NCI-H1417 treated with DMSO at 0.1 percent for 48 hours (cell line): Measurements from ENCODE around the gene MRNIP.

Experiments
- DNase-seq: peaks from one replicate; lab custom pipeline; 2025; lab: John Stamatoyannopoulos, UW

The MRNIP gene

GRCh38 chr5:179887802-179888201 is 29.2 kb upstream of the MRNIP start:
- no peak for DNase-seq

GRCh38 chr5:179887095-179887494 is 28.5 kb upstream of the MRNIP start:
- no peak for DNase-seq

- no peak for DNase-seq
These were observed 27.7 kb upstream of the MRNIP start for GRCh38 chr5:179886190-179886911.

- no peak for DNase-seq
These were observed 27.0 kb upstream of the MRNIP start for GRCh38 chr5:179885491-179886090.

GRCh38 chr5:179883163-179883562 is 24.5 kb upstream of the MRNIP start:
- no peak for DNase-seq

- DNase-seq = no peak
These were observed 23.7 kb upstream of the MRNIP start for GRCh38 chr5:179882338-179882737.

GRCh38 chr5:179880848-179881590 is 22.4 kb upstream of the MRNIP start:
- DNase-seq = no peak

- no peak for DNase-seq
These were observed 21.5 kb upstream of the MRNIP start for GRCh38 chr5:179880066-179880650.

- no peak for DNase-seq
These were observed 21.0 kb upstream of the MRNIP start for GRCh38 chr5:179879690-179880010.

- no peak for DNase-seq
These were observed 20.5 kb upstream of the MRNIP start for GRCh38 chr5:179879003-179879689.

- no peak for DNase-seq
These were observed 19.8 kb upstream of the MRNIP start for GRCh38 chr5:179878222-179879002.

GRCh38 chr5:179876610-179876952 is 18.0 kb upstream of the MRNIP start:
- no peak for DNase-seq

- no peak for DNase-seq
These were observed 17.4 kb upstream of the MRNIP start for GRCh38 chr5:179875741-179876609.

- DNase-seq = no peak
These were observed 16.1 kb upstream of the MRNIP start for GRCh38 chr5:179874536-179875292.

- no peak for DNase-seq
These were observed 15.5 kb upstream of the MRNIP start for GRCh38 chr5:179874136-179874535.

GRCh38 chr5:179873588-179874110 is 15.0 kb upstream of the MRNIP start:
- no peak for DNase-seq

- DNase-seq = no peak
These were observed 14.4 kb upstream of the MRNIP start for GRCh38 chr5:179872828-179873575.

- no peak for DNase-seq
These were observed 13.6 kb upstream of the MRNIP start for GRCh38 chr5:179872055-179872827.
